CD4-positive, alpha-beta T cell treated with Interleukin-15 for 4 hours (primary cell): ENCODE results near the gene INO80E.

Experiments used
- DNase-seq: peaks from one replicate; pipeline ENCODE4 v3.0.0-alpha.2; 2020; ENCODE audit warnings: low spot score

INO80E gene

DNA sequence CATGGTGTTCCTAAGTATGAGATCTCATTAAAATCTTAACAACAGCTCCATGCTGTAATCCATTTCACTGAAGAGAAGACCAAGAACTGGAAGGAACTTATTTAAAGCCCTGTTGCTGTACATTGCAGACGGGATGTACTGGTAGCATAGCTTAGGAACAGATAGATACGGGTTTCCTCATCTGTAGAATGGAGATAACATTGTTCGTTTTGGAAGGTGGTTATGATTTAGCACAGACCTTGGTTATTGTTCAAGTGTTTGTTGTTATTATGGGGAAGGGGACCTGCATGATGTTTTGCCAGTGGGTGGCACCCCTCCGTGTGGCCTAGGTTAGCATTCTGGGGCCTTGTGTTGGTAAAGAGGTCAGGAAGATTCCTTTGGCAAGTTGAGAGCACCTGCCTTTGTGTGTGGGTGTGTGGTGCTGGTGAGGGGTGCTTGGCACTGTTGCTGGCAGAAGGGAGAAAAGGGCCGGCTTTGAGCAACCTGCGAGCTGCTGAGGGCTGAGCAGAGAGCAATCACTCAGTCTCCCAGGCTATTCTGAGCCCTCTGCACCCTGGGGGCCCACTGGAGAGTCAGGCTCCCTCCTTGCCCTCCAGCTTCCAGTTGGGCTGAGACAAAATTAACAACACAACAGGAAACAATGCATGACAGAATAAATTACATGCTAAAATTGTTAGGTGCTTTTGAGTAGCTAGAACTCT lies 20.1 kb upstream of the INO80E start:
- no peak for DNase-seq

DNA sequence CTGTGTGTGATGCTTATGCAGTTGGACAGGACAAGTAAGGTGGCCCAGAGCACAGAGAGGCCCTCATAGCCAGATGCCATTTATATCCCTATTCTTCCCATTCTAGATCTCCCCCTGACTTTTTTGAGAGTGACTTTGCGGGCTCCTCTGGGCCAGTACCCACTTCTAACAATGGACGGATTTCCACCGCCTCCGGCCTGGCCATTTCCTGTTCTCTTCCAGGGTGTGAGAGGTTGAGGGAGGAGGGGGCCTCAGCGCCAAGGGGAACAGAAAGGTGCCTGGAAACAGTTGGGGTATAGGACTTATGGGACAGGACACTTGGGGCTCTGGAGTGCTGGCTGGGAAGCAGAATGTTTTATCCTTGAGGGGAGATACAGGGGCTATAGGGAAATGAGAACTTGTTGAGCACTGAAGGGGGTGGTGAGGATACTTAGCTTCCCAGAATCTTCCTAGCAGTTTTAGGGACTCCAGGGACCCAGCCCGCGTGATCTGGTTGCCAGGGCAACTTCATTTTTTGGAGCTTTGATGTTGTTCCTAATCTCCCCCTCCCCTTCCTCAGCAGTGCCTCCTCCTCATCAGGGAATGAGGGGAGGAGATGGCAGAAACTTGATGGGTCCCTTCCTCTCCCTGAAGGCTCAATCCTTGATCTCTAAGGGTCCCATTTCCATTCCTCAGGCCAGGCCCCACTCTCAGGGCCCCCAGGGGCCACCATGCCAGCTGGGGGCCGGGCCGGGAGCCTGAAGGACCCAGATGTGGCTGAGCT lies 18.8 kb upstream of the INO80E start:
- no peak for DNase-seq

DNA sequence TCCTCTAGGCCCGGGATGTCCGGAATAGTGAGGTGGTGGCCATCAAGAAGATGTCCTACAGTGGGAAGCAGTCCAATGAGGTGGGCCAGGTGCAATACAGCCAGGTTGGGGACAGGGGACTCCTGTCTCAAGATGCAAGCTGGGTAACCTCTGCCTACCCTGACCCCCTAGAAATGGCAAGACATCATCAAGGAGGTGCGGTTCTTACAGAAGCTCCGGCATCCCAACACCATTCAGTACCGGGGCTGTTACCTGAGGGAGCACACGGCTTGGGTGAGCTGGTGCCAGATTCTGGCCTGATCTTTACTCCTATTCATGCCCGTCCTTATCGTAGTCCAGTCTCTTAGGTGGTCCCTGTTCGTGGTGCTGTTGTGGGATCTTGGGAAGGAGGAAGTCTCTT lies 18.0 kb upstream of the INO80E start:
- DNase-seq: no peak

DNA sequence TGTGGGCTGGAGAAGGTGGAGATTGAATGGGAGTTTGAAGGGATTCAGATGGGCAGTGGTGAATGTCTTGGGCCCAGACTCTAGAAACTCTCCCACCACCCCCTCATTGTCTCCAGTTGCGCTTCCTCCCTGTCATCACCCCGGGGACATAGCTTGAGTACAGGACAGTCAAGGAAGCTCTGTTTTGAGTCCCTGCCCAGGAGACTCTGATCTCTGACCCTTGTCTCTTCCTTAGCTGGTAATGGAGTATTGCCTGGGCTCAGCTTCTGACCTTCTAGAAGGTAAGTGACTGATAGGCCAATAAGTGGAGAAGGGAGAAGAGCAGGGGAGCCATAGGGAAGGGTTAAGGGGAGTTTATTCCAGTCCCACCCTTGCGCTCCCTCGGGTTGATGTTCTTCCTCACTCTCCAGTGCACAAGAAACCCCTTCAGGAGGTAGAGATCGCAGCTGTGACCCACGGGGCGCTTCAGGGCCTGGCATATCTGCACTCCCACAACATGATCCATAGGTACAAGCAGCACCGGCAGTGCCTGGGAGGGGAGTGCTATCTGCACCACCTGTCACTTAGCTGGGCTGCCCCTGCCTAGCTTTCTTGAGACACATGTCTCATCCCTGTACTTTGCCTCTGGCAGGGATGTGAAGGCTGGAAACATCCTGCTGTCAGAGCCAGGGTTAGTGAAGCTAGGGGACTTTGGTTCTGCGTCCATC lies 17.3 kb upstream of the INO80E start:
- DNase-seq: no peak

DNA sequence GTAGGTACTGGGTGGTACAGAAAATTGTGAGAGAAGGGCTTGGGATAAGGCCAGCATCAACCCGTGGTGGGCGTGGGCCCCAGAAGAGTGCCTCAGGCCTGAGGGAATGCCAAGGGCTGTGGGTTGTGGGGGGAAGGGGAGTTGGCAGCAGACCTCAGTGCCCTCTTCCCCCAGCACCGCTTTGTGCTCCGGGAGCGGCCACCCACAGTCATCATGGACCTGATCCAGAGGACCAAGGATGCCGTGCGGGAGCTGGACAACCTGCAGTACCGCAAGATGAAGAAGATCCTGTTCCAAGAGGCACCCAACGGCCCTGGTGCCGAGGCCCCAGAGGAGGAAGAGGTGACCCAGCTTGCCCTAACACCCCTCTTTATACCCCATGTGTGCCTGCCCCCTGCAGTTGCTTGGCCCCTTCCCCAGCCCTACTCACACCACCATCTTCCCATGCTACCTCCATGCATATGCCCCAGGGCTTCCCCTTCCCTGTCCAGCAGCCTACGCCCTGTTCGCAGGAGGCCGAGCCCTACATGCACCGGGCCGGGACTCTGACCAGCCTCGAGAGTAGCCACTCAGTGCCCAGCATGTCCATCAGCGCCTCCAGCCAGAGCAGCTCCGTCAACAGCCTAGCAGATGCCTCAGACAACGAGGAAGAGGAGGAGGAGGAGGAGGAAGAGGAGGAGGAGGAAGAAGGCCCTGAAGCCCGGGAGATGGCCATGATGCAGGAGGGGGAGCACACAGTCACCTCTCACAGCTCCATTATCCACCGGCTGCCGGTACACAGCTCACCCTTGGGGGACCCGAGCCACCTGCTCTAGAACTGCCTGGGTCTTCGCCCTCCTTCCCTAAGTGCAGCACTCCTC lies 13.3 kb upstream of the INO80E start:
- DNase-seq: no peak

DNA sequence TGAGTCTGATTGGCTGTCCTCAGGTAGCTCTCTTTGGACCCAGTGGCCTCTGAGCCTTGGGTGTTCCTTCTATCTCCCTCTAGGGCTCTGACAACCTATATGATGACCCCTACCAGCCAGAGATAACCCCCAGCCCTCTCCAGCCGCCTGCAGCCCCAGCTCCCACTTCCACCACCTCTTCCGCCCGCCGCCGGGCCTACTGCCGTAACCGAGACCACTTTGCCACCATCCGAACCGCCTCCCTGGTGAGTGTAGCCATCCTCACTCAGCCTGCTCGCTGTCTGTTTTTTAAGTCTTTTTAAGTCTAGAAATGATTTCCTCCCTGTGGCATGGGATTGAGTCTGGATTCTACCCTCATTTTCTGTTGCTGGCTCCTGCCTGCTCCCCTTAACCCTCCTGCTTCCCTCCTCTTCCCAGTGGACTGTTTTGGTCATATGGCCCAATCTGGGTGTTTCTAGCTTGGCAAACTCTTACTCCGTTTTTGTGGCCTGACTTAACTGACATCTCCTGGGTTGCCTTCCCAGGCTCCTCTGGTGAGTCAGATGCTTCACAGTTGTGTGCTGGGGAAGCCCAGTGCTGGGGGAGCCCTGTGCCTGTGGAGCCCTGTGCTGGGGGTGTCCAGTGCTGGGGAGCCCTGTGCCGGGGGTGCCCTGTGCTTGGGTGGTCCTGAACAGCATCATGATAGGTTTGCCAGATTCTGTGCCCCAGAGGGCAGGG lies 12.5 kb upstream of the INO80E start:
- no peak for DNase-seq

DNA sequence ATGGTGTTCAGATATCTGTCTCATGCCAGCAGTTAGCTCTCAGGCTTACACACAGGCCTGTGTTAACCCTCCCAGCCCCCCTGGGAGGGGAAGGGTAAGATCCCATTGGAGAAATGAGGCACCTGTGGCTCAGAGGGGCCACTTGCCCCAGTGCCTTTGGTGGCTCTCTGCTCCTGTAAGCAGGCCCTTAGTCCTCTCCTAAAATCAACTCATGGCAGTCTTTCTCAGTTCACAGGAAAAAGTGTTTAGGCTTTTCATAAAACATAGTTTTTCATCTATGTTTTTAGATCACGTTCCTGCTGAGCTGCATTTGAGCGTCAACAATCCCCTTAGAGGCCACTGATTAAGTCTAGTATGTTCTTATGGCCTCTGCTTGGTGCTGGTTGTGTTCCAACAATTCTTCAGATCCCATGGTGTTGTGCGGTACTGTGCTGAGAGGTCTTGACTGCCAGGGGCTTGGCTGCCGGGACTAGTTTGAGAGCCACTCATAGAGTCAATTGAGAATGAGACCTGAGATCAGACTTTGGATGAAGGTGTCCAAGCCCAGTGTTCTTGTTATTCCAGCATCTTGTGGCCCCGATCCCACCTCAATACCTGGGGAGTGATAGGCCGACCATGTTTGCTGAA lies 11.8 kb upstream of the INO80E start:
- DNase-seq: no peak

DNA sequence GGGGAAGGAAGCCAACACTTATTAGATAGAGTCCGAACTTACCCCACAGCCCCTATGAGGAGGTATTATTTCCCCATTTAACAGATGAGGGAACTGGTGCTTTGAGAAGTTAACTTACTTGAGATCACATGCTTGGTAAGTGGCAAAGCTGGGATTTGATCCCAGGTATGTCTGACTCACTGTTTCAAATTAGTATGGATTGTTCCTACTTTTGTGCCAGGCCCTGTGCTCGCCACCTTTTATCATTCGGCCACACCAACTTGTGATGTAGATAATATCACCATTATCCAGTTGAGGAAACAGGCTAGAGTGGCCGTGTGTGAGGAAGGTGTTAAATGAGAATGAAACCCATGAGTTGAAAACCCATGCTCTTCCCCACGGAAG lies 11.3 kb upstream of the INO80E start:
- DNase-seq: no peak

DNA sequence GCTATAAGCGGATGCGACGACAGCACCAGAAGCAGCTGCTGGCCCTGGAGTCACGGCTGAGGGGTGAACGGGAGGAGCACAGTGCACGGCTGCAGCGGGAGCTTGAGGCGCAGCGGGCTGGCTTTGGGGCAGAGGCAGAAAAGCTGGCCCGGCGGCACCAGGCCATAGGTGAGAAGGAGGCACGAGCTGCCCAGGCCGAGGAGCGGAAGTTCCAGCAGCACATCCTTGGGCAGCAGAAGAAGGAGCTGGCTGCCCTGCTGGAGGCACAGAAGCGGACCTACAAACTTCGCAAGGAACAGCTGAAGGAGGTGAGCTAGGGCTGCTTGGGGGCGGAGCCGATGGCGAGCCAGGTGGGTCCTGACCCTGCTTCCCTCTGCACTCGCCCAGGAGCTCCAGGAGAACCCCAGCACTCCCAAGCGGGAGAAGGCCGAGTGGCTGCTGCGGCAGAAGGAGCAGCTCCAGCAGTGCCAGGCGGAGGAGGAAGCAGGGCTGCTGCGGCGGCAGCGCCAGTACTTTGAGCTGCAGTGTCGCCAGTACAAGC lies 10.7 kb upstream of the INO80E start:
- DNase-seq: no peak

DNA sequence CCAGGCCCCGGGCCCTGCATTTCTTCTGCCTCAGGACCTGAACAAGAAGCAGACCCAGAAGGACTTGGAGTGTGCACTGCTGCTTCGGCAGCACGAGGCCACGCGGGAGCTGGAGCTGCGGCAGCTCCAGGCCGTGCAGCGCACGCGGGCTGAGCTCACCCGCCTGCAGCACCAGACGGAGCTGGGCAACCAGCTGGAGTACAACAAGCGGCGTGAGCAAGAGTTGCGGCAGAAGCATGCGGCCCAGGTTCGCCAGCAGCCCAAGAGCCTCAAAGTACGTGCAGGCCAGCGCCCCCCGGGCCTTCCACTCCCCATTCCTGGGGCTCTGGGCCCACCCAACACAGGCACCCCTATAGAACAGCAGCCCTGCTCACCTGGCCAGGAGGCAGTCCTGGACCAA lies 9.8 kb upstream of the INO80E start:
- no peak for DNase-seq

DNA sequence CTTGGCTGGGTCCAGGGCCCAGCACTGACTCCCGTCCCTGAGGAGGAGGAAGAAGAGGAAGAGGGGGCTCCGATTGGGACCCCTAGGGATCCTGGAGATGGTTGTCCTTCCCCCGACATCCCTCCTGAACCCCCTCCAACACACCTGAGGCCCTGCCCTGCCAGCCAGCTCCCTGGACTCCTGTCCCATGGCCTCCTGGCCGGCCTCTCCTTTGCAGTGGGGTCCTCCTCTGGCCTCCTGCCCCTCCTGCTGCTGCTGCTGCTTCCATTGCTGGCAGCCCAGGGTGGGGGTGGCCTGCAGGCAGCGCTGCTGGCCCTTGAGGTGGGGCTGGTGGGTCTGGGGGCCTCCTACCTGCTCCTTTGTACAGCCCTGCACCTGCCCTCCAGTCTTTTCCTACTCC lies 9.1 kb upstream of the INO80E start:
- DNase-seq: no peak

DNA sequence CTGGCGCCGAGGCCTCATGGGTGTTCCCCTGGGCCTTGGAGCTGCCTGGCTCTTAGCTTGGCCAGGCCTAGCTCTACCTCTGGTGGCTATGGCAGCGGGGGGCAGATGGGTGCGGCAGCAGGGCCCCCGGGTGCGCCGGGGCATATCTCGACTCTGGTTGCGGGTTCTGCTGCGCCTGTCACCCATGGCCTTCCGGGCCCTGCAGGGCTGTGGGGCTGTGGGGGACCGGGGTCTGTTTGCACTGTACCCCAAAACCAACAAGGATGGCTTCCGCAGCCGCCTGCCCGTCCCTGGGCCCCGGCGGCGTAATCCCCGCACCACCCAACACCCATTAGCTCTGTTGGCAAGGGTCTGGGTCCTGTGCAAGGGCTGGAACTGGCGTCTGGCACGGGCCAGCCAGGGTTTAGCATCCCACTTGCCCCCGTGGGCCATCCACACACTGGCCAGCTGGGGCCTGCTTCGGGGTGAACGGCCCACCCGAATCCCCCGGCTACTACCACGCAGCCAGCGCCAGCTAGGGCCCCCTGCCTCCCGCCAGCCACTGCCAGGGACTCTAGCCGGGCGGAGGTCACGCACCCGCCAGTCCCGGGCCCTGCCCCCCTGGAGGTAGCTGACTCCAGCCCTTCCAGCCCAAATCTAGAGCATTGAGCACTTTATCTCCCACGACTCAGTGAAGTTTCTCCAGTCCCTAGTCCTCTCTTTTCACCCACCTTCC lies 8.5 kb upstream of the INO80E start:
- DNase-seq: no peak

DNA sequence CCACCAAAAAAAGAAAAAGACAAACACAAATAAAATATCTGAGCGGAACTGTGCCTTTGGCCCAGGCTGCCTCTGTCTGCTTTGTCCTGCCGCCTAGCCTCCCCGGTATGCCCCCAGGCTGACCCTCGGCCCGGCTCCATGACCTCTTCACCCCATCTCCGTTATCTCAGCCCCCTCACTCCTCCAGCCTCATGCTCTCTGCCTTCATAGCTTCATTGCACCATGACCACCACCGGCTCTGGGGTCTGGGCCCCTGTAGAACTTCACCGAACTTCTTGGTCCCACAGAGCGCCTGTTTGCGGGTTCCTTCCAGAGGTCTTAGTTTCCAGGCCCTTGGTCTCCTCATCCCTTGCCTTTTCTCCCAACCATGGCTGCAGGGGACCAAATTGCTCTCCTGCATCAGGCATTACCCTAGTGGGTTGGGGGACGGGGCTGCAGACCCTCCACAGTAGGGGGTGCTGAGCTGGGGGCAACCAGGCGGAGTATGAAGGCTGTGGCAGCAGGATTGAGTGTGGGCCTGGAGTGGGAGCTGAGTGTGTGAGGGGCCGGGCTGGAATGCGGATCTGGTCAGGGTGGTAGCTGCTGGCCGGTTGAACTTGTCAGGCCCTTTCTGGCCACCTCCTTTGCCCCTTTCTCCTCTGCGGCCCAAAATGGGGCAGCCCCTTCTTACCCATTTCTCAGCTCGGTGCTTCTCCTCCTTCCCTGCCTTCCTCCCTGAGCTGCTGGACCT lies 7.5 kb upstream of the INO80E start:
- no peak for DNase-seq

DNA sequence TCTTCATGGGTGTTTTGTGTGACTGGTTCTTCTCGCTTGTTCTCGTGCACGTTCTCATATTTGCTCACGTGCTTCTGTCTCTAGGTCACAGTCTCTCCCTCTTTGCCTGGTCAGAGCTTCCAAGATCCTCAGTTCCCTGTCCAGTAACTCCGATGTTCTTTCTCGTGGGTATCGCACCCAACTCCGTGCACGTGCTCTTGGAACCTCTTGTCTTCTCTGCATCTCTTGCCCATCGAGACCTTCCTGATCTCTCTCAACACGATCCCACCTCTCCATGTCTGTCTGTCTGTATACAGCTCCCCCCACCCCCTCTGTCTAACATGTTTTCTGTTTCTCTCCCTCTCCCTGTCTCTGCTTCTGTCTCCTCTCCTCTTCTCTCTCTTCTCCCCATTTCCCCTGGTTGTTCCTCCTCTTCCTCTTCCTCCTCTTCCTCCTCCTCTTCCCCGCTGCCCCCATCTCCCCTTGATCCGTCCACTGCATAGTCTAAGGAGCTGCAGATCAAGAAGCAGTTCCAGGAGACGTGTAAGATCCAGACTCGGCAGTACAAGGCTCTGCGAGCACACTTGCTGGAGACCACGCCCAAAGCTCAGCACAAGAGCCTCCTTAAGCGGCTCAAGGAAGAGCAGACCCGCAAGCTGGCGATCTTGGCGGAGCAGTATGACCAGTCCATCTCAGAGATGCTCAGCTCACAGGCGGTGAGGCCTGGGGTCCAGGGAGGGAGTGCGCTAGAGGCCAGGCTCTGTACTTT lies 6.8 kb upstream of the INO80E start:
- DNase-seq: no peak

DNA sequence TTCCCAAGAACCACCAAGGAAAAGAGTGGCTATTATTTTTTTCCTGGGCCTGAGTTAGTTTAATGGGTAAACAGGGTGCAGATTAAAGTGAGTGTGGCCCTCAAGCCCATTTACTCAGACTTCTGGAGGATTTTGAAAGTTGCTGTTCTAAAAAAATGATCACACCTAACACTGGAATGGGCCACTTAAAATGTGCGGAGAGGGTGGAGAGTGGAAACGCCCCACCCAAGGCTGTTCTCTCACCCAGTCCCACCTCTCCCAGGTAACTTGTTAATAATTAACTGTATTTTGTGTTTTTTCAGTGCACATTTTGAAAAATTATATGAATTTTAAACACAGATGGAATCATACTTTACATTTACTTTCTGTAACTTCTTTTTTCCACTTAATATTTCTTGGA lies 6.0 kb upstream of the INO80E start:
- DNase-seq: no peak

DNA sequence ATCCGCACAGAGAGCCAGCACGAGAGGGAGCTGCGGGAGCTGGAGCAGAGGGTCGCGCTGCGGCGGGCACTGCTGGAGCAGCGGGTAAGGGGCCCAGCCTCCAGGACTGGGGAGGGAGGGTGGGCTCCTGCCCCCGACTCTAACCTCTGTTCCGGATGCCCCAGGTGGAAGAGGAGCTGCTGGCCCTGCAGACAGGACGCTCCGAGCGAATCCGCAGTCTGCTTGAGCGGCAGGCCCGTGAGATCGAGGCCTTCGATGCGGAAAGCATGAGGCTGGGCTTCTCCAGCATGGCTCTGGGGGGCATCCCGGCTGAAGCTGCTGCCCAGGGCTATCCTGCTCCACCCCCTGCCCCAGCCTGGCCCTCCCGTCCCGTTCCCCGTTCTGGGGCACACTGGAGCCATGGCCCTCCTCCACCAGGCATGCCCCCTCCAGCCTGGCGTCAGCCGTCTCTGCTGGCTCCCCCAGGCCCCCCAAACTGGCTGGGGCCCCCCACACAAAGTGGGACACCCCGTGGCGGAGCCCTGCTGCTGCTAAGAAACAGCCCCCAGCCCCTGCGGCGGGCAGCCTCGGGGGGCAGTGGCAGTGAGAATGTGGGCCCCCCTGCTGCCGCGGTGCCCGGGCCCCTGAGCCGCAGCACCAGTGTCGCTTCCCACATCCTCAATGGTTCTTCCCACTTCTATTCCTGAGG lies 5.0 kb upstream of the INO80E start:
- DNase-seq: no peak

DNA sequence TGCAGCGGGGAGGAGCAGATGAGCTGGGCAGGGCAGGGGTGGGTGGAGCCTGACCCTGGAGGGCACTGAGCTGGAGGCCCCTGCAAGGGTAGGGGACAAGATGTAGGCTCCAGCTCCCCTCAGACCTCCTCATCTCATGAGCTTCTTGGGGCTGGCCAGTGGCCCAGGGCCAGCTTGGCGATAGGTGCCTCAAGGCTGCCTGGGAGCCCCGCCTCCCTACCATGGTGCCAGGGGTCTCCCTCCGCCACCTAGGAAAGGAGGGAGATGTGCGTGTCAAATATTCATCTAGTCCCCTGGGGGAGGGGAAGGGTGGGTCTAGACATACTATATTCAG lies 4.5 kb upstream of the INO80E start:
- DNase-seq: no peak

DNA sequence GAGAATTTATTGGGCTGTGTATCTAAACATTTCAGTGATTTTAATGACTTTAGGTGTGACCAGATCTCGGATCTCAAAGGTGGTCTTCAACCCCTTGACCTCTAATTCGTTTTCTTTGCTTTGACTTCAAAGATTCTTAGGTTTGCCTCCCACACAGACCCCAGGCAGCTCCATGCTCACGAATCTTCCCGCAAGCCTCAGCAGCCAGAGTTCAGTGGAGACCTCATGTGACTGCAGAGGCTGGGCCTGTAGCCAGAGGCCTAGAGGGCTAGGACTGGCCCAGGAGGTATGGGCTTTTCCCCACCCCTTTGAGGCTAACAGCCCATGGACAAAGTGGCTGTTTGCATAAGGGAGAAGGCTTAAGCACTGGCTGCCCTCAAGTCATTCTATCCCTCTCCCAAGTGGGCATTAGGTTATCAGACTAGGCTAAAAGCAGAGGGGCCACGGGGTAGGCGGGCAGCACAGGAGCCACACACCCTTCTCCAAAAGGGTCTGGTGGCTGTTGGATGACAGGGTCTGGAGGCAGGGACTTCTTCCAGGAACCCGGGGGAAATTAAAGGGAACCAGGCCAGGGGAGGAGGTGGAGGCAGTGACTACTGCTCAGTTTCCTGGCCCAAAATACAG lies 3.6 kb upstream of the INO80E start:
- DNase-seq: no peak
